Colonic mucosa (tissue), 4 donors: ENCODE data around the gene OPN4. TPM values are rescaled to one million over a fixed set of nuclear protein-coding genes. Genes with fewer than 3 reads are reported as not detected.
"Not testable (repeated sequence)": the region's sequence is repeated elsewhere in the genome, so short reads cannot be mapped to it uniquely, and the experiment has no call there.

Experiments used
- DNase-seq: peaks from one replicate; pipeline ENCODE4 v3.0.0-alpha.2; 2020
- H3K27ac ChIP-seq: fragments of 200-600 bp; one replicate; pipeline ENCODE4 v1.8.0; 2021
- H3K27me3 ChIP-seq: fragments of 200-600 bp; one replicate; pipeline ENCODE4 v1.8.0; 2021
- H3K36me3 ChIP-seq: fragments of 200-600 bp; one replicate; pipeline ENCODE4 v1.8.0; 2021
- H3K4me1 ChIP-seq: fragments of 200-600 bp; one replicate; pipeline ENCODE4 v1.8.0; 2021; ENCODE audit warnings: mild to moderate bottlenecking
- H3K4me3 ChIP-seq: fragments of 200-600 bp; one replicate; pipeline ENCODE4 v1.8.0; 2021
- H3K9ac ChIP-seq, 2 donors: one replicate each; pipeline ENCODE4 v1.7.0; 2013; ENCODE audit warnings: control low read depth in 2 of 2, low read depth in 2 of 2, low read length in 2 of 2
- H3K9me3 ChIP-seq: fragments of 200-600 bp; one replicate; pipeline ENCODE4 v1.8.0; 2021
- intact Hi-C: fragments of 100-400 bp; cut with DNase I; formaldehyde crosslinking; loops from one replicate; pipeline ENCODE4 v1.14.1; 2022
- total RNA-seq, 2 donors: library from RNA; stranded (reverse); fragmentation: NEBNext Ultra II Directional in 1 of 2; extraction: Animal tissue kit (Norgen Biotek cat#: 25700) in 1 of 2; gene quantifications; one replicate each; pipeline ENCODE4 v1.2.1, GENCODE V29; 2021
- TF ChIP-seq, protein P1 (sequence below): fragments of 200-600 bp; IDR thresholded peaks from one replicate; pipeline ENCODE4 v1.8.0; 2022; ENCODE audit warnings: antibody characterized with exemption, mild to moderate bottlenecking
- donor health status: healthy.
- donor health status: DM: no; HTN: no; CAD: no.
- donor health status: DM: no; HTN: no; CAD: no.

The OPN4 gene
- total RNA-seq, 2 donors from 2014 or later, result not detected

DNA sequence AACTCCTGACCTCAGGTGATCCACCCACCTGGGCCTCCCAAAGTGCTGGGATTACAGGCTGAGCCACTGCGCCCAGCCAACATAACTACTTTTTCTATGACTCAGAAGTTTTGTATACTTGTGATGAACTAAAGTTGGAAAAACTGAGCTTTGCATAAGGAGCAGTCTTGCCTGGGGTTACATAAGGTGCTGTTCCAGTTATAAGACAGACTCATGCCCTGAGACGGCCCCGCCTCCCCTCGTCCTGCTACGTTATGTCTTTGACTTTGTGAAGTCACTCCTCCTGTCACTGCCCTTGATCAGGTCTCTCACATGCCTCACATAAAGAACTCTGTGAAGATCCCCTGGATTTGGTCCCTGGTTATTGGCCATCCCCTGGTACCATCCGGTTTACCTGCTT lies 40.4 kb upstream of the OPN4 start:
- Histone ChIP-seq H3K27me3 (no peaks in the 10 kb centered on the region), H3K4me1 (no peaks in the 10 kb centered on the region), H3K9ac (no peak overlapping the region), H3K27ac (no peak overlapping the region), H3K9me3 (no peaks in the 10 kb centered on the region), H3K4me3 (no peak overlapping the region), H3K36me3 (no peaks in the 10 kb centered on the region)
- intact Hi-C loops, result no loop called here
- TF ChIP-seq, protein P1, sequence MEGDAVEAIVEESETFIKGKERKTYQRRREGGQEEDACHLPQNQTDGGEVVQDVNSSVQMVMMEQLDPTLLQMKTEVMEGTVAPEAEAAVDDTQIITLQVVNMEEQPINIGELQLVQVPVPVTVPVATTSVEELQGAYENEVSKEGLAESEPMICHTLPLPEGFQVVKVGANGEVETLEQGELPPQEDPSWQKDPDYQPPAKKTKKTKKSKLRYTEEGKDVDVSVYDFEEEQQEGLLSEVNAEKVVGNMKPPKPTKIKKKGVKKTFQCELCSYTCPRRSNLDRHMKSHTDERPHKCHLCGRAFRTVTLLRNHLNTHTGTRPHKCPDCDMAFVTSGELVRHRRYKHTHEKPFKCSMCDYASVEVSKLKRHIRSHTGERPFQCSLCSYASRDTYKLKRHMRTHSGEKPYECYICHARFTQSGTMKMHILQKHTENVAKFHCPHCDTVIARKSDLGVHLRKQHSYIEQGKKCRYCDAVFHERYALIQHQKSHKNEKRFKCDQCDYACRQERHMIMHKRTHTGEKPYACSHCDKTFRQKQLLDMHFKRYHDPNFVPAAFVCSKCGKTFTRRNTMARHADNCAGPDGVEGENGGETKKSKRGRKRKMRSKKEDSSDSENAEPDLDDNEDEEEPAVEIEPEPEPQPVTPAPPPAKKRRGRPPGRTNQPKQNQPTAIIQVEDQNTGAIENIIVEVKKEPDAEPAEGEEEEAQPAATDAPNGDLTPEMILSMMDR, result no peak
- no peak for DNase-seq

DNA sequence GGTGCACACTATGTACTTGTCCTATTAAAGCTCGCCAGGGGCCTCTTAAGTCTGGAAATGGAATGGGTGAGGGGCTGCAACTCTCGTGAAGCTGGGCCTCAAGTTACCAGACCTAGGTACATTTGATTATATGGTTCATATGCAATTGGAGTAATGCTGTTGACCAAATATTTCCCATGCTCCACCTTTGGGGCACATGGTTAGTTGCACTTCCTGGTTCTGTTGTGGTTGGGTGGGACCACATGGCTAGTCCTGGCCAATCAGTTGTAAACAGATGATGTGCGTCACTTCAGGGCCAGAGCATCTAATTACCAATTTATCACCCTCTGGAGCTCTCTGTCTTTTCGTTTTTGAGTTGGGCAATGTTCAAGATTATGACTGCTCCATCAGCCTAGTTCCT lies 39.5 kb upstream of the OPN4 start:
- intact Hi-C loops, result no loop called here
- Histone ChIP-seq H3K9me3 (no peaks in the 10 kb centered on the region), H3K27ac (no peak overlapping the region), H3K4me1 (no peaks in the 10 kb centered on the region), H3K4me3 (no peak overlapping the region), H3K36me3 (no peaks in the 10 kb centered on the region), H3K27me3 (no peaks in the 10 kb centered on the region), H3K9ac (no peak overlapping the region)
- DNase-seq, result no peak
- TF ChIP-seq, protein P1, result no peak

DNA sequence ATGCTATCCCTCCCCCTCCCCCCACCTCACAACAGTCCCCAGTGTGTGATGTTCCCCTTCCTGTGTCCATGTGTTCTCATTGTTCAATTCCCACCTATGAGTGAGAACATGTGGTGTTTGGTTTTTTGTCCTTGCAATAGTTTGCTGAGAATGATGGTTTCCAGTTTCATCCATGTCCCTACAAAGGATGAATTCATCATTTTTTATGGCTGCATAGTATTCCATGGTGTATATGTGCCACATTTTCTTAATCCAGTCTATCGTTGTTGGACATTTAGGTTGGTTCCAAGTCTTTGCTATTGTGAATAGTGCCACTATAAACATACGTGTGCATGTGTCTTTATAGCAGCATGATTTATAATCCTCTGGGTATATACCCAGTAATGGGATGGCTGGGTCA lies 37.1 kb upstream of the OPN4 start:
- H3K4me3 ChIP-seq, H3K4me1 ChIP-seq, H3K36me3 ChIP-seq, H3K9ac ChIP-seq, intact Hi-C loops, H3K27me3 ChIP-seq, H3K9me3 ChIP-seq, DNase-seq, H3K27ac ChIP-seq: not testable (repeated sequence)

DNA sequence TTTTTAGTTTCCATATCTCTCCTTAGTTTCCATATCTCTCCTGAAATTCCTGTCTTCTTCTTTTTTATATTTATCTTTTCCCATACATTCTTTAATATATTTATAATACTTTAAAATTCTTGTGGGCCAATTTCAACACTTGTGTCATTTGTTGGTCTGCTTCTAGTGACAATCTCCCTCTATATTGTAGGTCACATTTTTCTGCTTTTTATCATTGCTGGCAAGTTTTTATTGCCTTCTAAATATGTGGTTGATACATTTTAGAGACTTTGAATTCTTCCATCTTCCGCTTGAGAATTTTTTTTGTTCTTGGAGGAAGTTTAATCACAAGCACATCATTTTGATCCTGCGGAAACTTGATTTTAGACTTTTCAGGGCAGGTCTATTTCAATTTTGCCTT lies 26.0 kb upstream of the OPN4 start:
- H3K36me3 ChIP-seq, result no peaks in the 10 kb centered on the region
- H3K9me3 ChIP-seq, result no peaks in the 10 kb centered on the region
- DNase-seq, result no peak
- H3K4me3 ChIP-seq, result no peak overlapping the region
- H3K27me3 ChIP-seq, result peaks cover 5% of the 10 kb centered on the region
- H3K27ac ChIP-seq, result no peak overlapping the region
- TF ChIP-seq, protein P1, result no peak
- no peak overlapping the region for H3K9ac ChIP-seq
- H3K4me1 ChIP-seq, result no peaks in the 10 kb centered on the region
- intact Hi-C loops, result no loop called here

DNA sequence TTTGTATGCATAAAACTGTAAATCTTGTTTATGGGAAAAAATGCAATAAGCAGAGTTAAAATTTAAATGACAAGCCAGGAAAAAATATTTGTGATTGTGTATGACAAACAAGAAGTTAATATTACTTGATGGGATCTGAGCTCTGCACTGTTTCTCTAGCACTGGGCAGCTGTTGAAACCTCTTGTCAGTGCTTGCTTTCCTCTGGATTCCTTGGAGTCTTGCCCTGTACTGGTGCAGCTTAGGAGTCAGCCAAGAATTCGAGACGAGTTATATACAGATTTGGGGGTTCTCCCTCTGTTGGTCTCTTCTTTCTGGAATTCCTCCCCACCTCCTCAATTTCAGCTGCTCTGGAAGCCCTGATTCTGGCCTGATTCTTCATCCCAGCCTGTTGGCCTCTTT lies 24.3 kb upstream of the OPN4 start:
- Histone ChIP-seq H3K4me3 (no peak overlapping the region), H3K9ac (no peak overlapping the region), H3K27me3 (peaks cover 5% of the 10 kb centered on the region), H3K36me3 (no peaks in the 10 kb centered on the region), H3K4me1 (no peaks in the 10 kb centered on the region), H3K9me3 (no peaks in the 10 kb centered on the region), H3K27ac (no peak overlapping the region)
- DNase-seq, result no peak
- TF ChIP-seq, protein P1, result no peak
- intact Hi-C loops, result no loop called here

DNA sequence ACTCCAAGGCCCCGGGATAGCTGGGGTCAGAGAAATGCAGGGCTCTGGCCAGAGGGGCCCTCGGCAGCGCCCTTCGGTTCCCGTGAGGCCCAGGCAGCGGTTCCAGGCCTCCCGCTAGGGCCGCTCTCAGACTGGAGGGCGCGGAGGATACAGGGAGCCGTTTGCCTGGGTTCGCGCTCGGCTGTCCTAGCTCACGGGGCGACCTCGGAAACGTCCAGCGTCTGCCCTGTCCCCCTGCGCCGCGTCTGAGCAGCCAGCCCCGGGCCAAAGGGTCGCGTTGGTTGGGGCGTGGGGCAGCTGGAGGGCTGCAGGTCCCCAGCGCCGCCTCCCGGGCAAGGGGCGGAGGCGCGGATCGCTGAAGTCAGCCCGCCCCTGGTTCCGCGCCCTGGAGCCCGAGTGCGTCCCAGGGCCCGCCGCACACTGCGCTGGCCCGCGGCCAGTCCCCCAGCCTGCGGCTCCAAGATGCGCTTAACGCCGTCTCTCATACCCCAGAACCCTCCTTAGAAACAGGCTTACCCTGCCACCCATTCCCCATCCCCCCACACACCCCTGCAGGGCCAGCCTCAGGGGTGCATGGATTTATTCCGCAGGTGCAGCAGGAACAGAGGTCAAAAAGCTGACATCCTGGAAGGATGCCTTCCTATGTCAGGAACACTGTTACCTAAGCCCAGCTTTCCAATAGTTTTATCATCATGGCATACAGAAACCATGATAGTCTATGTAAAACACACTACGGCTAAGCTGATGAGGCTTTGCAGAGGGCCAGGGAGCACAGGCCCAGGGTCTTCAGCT lies 22.1 kb upstream of the OPN4 start:
- no peak for DNase-seq
- Histone ChIP-seq H3K27me3 (peaks cover 5% of the 10 kb centered on the region), H3K9ac (peak overlapping the region in 1 of 2 donors; percentile 20), H3K4me1 (no peaks in the 10 kb centered on the region), H3K36me3 (no peaks in the 10 kb centered on the region), H3K4me3 (peak overlapping the region; percentile 24), H3K9me3 (no peaks in the 10 kb centered on the region), H3K27ac (no peak overlapping the region)
- intact Hi-C loops, result no loop called here
- TF ChIP-seq, protein P1, result no peak
